ENCODE measurements around the gene FNDC4. TPM values are rescaled to one million over a fixed set of nuclear protein-coding genes. Genes with fewer than 3 reads are reported as not detected.

The FNDC4 gene
- total and polyA plus RNA-seq, 2 of the 8 experiments (the other 6 are each of a cell fraction or from before 2014, with no cell fraction given), result 14.1 to 14.7 TPM

- Histone ChIP-seq H2BK120ac (replicated peaks; ENCODE audit: low read depth, low read length) (no peak overlapping the region), H2BK12ac (ENCODE audit: low read depth, low read length) (no peak overlapping the region), H3K4ac (replicated peaks; ENCODE audit: insufficient read length, low read depth, low read length) (no peak overlapping the region), H2AFZ (ENCODE audit: low read length) (no peak overlapping the region), H3K27me3 (replicated peaks in 1 of 4; ENCODE audit: control insufficient read depth in 3 of 4, extremely low read depth in 1 of 4, insufficient read depth in 3 of 4, low read length in 3 of 4) (no peaks in the 10 kb centered on the region), H3K79me2 (ENCODE audit: control insufficient read depth in 1 of 2, insufficient read depth in 2 of 2, low read length in 2 of 2) (no peaks in the 10 kb centered on the region), H4K8ac (ENCODE audit: extremely low read depth, insufficient read depth, low read length) (no peak overlapping the region), H3K36me3 (ENCODE audit: control insufficient read depth in 2 of 4, insufficient read depth in 4 of 4, low read length in 3 of 4) (peaks cover 0 to 15% (median 2%) of the 10 kb centered on the region in 4 experiments; a peak in 3 of 8 replicates), H3K56ac (replicated peaks; ENCODE audit: insufficient read length, low read depth, low read length) (no peak overlapping the region), H4K5ac (ENCODE audit: insufficient read length, low read depth, low read length) (no peak overlapping the region), H3K14ac (ENCODE audit: insufficient read length) (no peak overlapping the region), H2BK5ac (ENCODE audit: low read depth, low read length) (no peak overlapping the region), H3K23ac (ENCODE audit: insufficient read length) (no peak overlapping the region), H3K9me3 (ENCODE audit: insufficient read depth in 2 of 2, low read depth in 1 of 2, low read length in 1 of 2) (no peaks in the 10 kb centered on the region), H4K20me1 (replicated peaks in 1 of 2; ENCODE audit: control insufficient read depth in 1 of 2, insufficient read depth in 2 of 2, low read length in 2 of 2) (peaks cover 0 to 2% of the 10 kb centered on the region in 2 experiments), H3K27ac (ENCODE audit: low read depth, low read length) (no peak overlapping the region), H2BK20ac (ENCODE audit: low read length) (no peak overlapping the region), H2AK5ac (ENCODE audit: low read depth, low read length) (no peak overlapping the region), H3K4me3 (ENCODE audit: extremely low read depth in 1 of 4, insufficient read depth in 2 of 4, low read depth in 3 of 4, low read length in 4 of 4) (no peak overlapping the region), H3K4me1 (replicated peaks in 1 of 4; ENCODE audit: control insufficient read depth in 3 of 4, insufficient read depth in 4 of 4, low read length in 3 of 4) (no peaks in the 10 kb centered on the region), H3K79me1 (ENCODE audit: low read depth, low read length) (no peaks in the 10 kb centered on the region), H4K91ac (replicated peaks; ENCODE audit: insufficient read length, low read length) (no peak overlapping the region), H3K23me2 (ENCODE audit: low read depth, low read length) (no peaks in the 10 kb centered on the region), H3K18ac (ENCODE audit: extremely low read depth, low read length) (no peak overlapping the region), H2BK15ac (ENCODE audit: low read length) (no peak overlapping the region), H3K9ac (replicated peaks in 1 of 4; ENCODE audit: extremely low read depth in 1 of 4, low read depth in 3 of 4, low read length in 3 of 4) (no peak overlapping the region), H3K4me2 (ENCODE audit: insufficient read depth in 1 of 2, low read depth in 2 of 2, low read length in 2 of 2) (no peak overlapping the region)
- 87% methylated on average over 6 of the region's 7 CpGs; no CpG with 5 or more reads in 1 of the 2 experiments for WGBS, 2 experiments (ENCODE audit: extremely low coverage in 1 of 2, insufficient coverage in 1 of 2, insufficient read length in 1 of 2, insufficient replicate concordance in 2 of 2, low coverage in 1 of 2, low lambda C conversion rate in 2 of 2, missing lambda C conversion rate in 1 of 2)
- ChIA-PET CTCF (ENCODE audit: partially characterized antibody) (interaction anchor here (0.6 to 2.7 kb wide), 7 partner anchors 9 to 179 kb away, joined by 3 to 6 read pairs (median 4); partner anchors contain the start of gene PPM1G), POLR2A (ENCODE audit: partially characterized antibody) (interaction anchor here (0.9 to 3.9 kb wide), 4 partner anchors 8 to 199 kb away, joined by 3 to 10 read pairs (median 3); partner anchors contain the start of gene PPM1G)
- FAIRE-seq (no peak), DNase-seq (ENCODE audit: low read depth in 1 of 2, low spot score in 2 of 2) (no peak)
- TF ChIP-seq POLR2AphosphoS5 (IDR thresholded peaks at IDR 0.05; ENCODE audit: low read depth, low read length), result no peak
- TF ChIP-seq EZH2 (IDR thresholded peaks at IDR 0.05; ENCODE audit: low read depth, low read length, severe bottlenecking), result no peak
- TF ChIP-seq CTCF (IDR thresholded peaks at IDR 0.05; ENCODE audit: control extremely low read depth in 1 of 3, insufficient read depth in 1 of 3, low read depth in 1 of 3, low read length in 3 of 3), result peak; percentile 11 to 33 (median 13); a peak in 3 of 4 replicates
- TF ChIP-seq EGR1 (IDR thresholded peaks at IDR 0.05; ENCODE audit: borderline replicate concordance, low read depth, low read length), result no peak
- no peak for TF ChIP-seq USF2 (IDR thresholded peaks at IDR 0.05; ENCODE audit: low read length)
- TF ChIP-seq JUND (IDR thresholded peaks at IDR 0.05; ENCODE audit: low read length), result no peak
- TF ChIP-seq, protein P1, sequence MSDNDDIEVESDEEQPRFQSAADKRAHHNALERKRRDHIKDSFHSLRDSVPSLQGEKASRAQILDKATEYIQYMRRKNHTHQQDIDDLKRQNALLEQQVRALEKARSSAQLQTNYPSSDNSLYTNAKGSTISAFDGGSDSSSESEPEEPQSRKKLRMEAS (IDR thresholded peaks at IDR 0.05), result no peak
- no peak for TF ChIP-seq HDAC2 (IDR thresholded peaks at IDR 0.05; ENCODE audit: borderline replicate concordance in 1 of 2, low read depth in 2 of 2, low read length in 2 of 2)
- TF ChIP-seq SP2 (IDR thresholded peaks at IDR 0.05; ENCODE audit: low read length), result no peak
Observed at GRCh38 chr2:27453968-27454367, 41.0 kb downstream of the FNDC4 start.
